Thyroid gland (tissue), 4 donors: ENCODE measurements around the gene JUP. TPM values are rescaled to one million over a fixed set of nuclear protein-coding genes. Genes with fewer than 3 reads are reported as not detected.
A peak's percentile ranks its signal among the peaks of the same experiment; 100 is the strongest.

Source experiments
- DNase-seq, 2 donors: peaks; one replicate each; pipeline ENCODE4 v3.0.0-alpha.2; 2019
- H3K27ac ChIP-seq, 3 donors: fragments of 200-600 bp; sonication (generic); 1 replicate in 2 of 3; 2 replicates in 1 of 3; pipeline ENCODE4 v1.5.1; 2016 to 2019; ENCODE audit warnings: mild to moderate bottlenecking in 1 of 3, moderate library complexity in 1 of 3
- H3K27me3 ChIP-seq: fragments of 200-600 bp; sonication (generic); one replicate; pipeline ENCODE4 v1.5.1; 2019
- H3K36me3 ChIP-seq, 2 donors: fragments of 200-600 bp; sonication (generic); one replicate each; pipeline ENCODE4 v1.5.1; 2016 to 2019
- H3K4me1 ChIP-seq, 2 donors: fragments of 200-600 bp; sonication (generic); one replicate each; pipeline ENCODE4 v1.5.1; 2017 to 2019
- H3K4me3 ChIP-seq, 3 donors: fragments of 200-600 bp; sonication (generic); replicated peaks in 1 of 3; 1 replicate in 2 of 3; 2 replicates in 1 of 3; pipeline ENCODE4 v1.5.1; 2016; ENCODE audit warnings: mild to moderate bottlenecking in 1 of 3
- H3K9me3 ChIP-seq: fragments of 200-600 bp; sonication (generic); one replicate; pipeline ENCODE4 v1.5.1; 2017
- CTCF ChIP-seq, 6 experiments: fragments of 200-600 bp in 3 of 6; fragments of 450-650 bp in 3 of 6; sonication (generic) in 3 of 6; IDR thresholded peaks; one replicate each; pipeline ENCODE4 v1.5.1; 2016 to 2019; ENCODE audit warnings: antibody characterized with exemption in 6 of 6, mild to moderate bottlenecking in 2 of 6, inconsistent platforms in 1 of 6, moderate library complexity in 1 of 6
- POLR2A ChIP-seq, 2 donors: fragments of 450-650 bp; IDR thresholded peaks; one replicate each; pipeline ENCODE4 v1.6.1; 2017; ENCODE audit warnings: antibody characterized with exemption in 2 of 2, mild to moderate bottlenecking in 2 of 2, moderate library complexity in 1 of 2
- WGBS, 2 donors: methylation state at CpG; one replicate each; pipeline ENCODE4 v1.1.5; 2017; 5-methylcytosine and 5-hydroxymethylcytosine counted together
- intact Hi-C: fragments of 100-400 bp; cut with DNase I; formaldehyde crosslinking; loops from one replicate; pipeline ENCODE4 v1.15.1; 2023
- total RNA-seq, 4 donors: library from RNA; depleted of rRNA; stranded (reverse); fragments of >200 nt; gene quantifications; one replicate each; pipeline ENCODE4 v1.2.3, GENCODE V29; 2016

JUP gene
- total RNA-seq, 4 donors from 2014 or later, result 127 to 356 (median 250) TPM

- intact Hi-C loops, result loop anchor here (2.0 kb wide), 1 partner anchor 67 kb away; no protein-coding TSS in a partner anchor
- H3K36me3 ChIP-seq, result no peaks in the 10 kb centered on the region
- TF ChIP-seq CTCF (IDR thresholded peaks at IDR 0.05) (no peak), POLR2A (IDR thresholded peaks at IDR 0.05) (no peak)
- WGBS, 2 donors, result 66 to 76% methylated on average over 18 to 23 of the region's 24 CpGs
- no peaks in the 10 kb centered on the region for H3K9me3 ChIP-seq
- no peak overlapping the region for H3K27ac ChIP-seq
- no peaks in the 10 kb centered on the region for H3K27me3 ChIP-seq
- H3K4me1 ChIP-seq, result peaks cover 14 to 21% of the 10 kb centered on the region in 2 donors
- H3K4me3 ChIP-seq, result no peak overlapping the region
- peak; percentile 21 to 40 for DNase-seq
These were observed 16.8 kb upstream of the JUP start for GRCh38 chr17:41803049-41804020.

- WGBS, 2 donors, result 11 to 15% methylated on average over 10 to 12 of the region's 14 CpGs
- Histone ChIP-seq H3K27ac (peak overlapping the region; percentile 89 to 93 (median 93)), H3K9me3 (no peaks in the 10 kb centered on the region), H3K4me1 (peaks cover 14 to 21% of the 10 kb centered on the region in 2 donors), H3K4me3 (no peak overlapping the region), H3K27me3 (no peaks in the 10 kb centered on the region), H3K36me3 (no peaks in the 10 kb centered on the region)
- TF ChIP-seq CTCF (IDR thresholded peaks at IDR 0.05) (peak; percentile 91 to 100 (median 97)), POLR2A (IDR thresholded peaks at IDR 0.05) (peak in 1 of 2 donors; percentile 33)
- peak; percentile 94 for DNase-seq
- intact Hi-C loops, result loop anchor here (2.0 kb wide), 1 partner anchor 65 kb away; no protein-coding TSS in a partner anchor
These were observed 15.1 kb upstream of the JUP start for GRCh38 chr17:41801374-41802271.

GRCh38 chr17:41800601-41801373 lies 14.3 kb upstream of the JUP start:
- TF ChIP-seq POLR2A (IDR thresholded peaks at IDR 0.05), result peak in 1 of 2 donors; percentile 47
- no peak for TF ChIP-seq CTCF (IDR thresholded peaks at IDR 0.05)
- Histone ChIP-seq H3K27ac (peak overlapping the region; percentile 89 to 93 (median 93)), H3K27me3 (no peaks in the 10 kb centered on the region), H3K4me1 (peaks cover 14 to 21% of the 10 kb centered on the region in 2 donors), H3K4me3 (no peak overlapping the region), H3K36me3 (no peaks in the 10 kb centered on the region), H3K9me3 (no peaks in the 10 kb centered on the region)
- intact Hi-C loops, result no loop called here
- peak; percentile 92 to 94 for DNase-seq
- WGBS, 2 donors, result 17 to 21% methylated on average over 16 to 18 of the region's 18 CpGs

DNA sequence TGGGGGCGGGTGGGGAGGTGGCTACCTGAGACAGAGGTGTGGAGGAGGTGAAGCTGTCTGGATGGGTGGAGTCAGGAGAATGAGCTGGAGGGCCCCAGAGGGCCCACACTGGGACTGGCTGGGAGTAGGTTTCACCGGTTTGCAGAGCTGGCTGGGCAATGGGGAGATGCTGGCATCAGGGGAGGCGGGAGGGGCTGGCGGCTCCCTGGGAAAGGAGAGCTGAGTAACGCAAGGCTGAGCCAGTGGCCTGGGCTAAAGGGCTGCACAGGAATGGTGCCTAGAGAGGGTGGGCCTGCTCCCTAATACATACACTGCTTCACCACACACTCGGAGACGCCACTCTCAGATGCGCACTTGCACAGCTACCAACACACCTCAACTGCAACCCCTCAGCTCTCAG lies 12.9 kb upstream of the JUP start:
- intact Hi-C loops, result no loop called here
- no peaks in the 10 kb centered on the region for H3K27me3 ChIP-seq
- no peaks in the 10 kb centered on the region for H3K9me3 ChIP-seq
- no peak for TF ChIP-seq CTCF (IDR thresholded peaks at IDR 0.05)
- TF ChIP-seq POLR2A (IDR thresholded peaks at IDR 0.05), result no peak
- peaks cover 14 to 24% of the 10 kb centered on the region in 2 donors for H3K4me1 ChIP-seq
- H3K27ac ChIP-seq, result peak overlapping the region in 1 of 3 donors; percentile 93
- DNase-seq, result peak in 1 of 2 donors; percentile 21
- no peaks in the 10 kb centered on the region for H3K36me3 ChIP-seq
- WGBS, 2 donors, result 85 to 87% methylated on average over 7 to 8 of the region's 8 CpGs
- no peak overlapping the region for H3K4me3 ChIP-seq
